Left hindlimb (tissue), 1 donor: ENCODE measurements around the gene RHBDL3.
"Not testable (repeated sequence)": the region's sequence is repeated elsewhere in the genome, so short reads cannot be mapped to it uniquely, and the experiment has no call there.

Source experiments
- DNase-seq: peaks from one replicate; pipeline ENCODE4 v3.0.0-alpha.2; 2018

The RHBDL3 gene

DNA sequence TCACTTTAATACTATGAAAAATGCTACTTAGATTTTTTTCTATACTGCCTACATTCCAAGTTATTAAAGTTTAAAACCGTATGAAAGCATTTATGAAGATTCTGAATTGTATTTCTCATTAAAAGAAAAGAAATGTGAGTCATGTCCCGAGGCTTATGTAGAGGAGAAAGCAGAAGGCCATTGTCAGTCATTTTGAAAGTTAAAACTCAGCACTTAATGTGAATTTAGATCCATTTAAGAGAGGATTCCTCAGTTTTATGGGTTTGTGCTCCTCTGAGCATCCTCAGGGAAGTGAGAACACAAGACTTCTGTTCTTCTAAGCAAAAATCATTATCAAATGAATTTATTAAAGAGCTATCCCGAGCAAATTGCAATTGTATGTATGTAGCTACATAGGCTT lies 64.5 kb downstream of the RHBDL3 start:
- no peak for DNase-seq

DNA sequence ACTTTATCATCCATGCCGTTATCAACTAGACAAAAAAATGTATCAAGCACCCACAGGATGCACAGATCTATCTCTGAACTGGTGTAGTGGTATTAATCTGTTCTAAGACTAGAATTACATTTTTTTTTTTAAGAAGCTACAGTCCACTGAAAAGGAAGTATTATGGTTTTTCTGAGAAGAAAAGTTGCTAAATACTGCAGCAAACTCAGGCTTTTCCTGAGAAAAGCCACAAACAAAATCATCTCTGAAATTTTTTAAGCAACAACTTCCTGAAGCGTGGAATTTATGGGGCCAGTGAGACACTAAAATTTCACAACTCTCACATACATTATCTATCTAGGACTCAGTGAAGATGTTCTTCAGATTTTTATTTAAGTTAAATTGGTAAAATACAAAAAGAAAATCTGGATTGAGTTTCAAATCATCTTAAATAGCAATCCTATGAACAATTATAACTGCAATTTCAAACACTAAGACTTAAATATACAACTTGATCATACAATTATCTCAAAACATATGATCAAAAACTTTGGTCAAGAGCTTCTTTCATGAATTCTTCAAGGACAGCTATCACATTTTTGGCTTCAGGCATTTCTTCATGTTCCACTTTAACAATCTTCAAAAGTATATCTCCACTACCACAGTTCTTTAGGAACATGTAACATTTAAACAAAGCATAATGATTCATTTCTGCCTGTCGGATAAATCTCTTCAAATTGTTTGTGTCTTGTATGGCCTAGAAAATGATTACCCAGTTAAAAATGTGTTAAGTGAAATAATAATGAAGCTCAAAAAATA lies 65.8 kb downstream of the RHBDL3 start:
- DNase-seq: no peak

DNA sequence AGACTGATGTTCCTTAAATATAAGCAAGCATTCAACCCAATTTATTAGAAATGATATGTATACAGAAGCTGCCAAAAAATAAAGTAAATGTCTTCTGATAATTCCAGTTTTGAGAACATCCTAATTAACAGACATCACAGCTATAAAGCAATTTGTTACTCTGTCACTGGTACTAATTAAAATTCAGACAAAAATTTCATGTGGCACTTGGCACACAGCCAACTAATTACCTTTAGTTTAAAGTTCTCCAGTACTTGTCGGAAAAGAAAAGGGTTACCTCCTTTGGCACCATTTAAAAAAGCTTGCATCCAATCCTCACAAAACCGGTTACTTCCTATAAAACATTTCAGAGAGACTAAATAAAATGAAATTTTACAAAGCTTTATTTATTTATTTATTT lies 67.6 kb downstream of the RHBDL3 start:
- no peak for DNase-seq

DNA sequence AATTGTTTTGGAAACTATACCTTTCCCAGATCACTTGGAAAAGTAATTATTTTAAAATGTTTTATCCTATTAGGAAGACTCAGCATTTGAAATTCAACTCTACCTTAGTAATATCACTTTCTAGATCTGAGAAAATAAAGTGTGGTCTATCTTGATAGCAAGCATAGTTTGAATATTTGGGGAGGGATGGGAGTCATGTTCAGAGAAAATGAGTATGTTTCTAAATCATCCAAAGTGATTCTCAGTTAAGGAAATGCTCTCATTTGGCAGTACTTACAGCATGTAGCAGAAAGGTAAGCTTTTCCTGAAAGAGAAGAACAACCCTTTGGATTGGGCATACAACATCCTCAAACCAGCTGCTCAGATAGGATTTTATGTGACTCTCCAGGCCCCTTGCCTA lies 69.4 kb downstream of the RHBDL3 start:
- no peak for DNase-seq

DNA sequence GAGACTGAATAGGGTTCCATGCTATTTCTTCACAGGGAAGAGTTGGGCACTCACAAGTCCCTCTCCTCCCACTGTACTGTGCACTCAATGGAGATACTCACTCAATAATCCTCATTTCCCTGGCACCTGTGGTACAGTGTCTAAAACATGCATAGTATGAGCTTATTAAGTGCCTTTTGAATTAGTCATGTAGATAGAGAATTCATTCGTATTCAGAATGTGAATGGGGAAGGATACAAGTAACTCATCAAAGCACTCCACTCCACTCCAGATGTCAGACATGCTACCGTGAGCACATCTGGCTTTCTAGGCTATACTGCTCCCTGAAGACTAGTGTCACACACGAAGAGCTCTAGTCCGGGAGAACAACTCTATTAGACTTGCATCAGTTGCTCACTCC lies 70.1 kb downstream of the RHBDL3 start:
- no peak for DNase-seq

DNA sequence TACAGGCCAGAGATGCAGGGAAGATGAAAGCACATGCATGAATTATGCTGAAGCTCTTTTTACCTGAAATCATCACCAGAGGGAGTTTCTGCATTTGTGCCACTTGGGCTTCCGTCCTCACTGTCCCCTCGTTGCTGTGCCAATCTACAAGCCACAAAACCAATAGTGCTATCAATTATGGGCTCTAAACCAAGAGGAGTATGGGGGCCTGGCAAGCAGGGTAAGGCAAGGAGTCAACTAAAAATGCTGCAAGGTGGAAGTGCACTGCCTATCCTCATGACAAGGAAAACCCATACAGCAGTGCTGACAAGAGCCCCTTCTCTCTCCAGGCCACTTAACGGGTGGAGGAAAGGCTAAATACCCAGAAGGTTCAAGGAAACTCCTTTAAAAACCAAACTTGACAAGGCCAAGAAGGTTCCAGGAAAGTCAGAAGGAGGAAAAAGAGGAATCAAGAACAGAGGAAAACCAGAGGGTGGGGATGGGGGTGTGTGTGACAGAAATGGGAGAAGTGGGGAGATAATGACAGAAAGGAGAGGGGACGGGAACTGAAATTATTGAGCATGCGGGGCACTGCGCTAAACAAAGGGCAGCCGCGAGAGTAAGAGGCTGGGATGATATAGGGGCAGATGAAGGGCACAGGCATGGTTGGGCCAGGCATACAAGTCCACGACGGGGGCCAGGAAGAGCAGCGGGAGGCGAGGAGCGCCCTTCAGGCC lies 75.7 kb downstream of the RHBDL3 start:
- no peak for DNase-seq

DNA sequence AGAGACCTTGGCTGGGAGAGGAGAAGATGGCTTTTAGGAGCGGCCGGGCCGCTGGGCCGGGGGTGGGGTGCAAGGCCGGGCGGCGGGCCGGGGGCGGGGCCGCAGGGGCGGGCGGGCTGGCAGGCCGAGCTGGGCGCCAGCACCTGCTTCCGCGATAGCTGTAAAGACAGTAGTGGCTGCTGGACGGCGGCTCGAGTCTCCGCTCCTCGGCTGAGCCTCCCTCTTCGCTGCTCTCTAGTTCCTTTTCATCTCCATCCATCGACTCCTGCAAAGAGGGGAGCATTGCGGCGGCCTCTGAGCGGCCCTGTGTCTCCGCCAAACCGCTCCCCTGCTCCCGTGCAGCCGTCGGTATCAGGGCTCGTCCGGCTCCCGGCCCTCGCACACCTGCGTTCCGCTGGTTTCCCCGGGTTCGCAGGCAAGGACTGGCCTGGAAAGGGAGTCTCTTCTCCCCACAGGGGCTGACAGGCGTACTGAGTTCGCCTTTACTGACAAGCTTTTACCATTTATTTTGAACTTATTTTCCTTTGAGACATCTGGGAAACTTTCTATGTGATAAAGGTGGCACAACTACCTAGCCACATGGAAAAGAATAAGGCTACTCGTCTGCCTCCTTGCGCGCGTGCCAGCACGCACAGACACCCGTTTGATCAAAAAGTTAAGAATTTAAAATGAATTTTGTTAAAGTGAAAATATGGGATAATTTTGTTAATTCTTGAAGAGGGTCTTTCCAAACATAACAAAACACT lies 76.4 kb downstream of the RHBDL3 start, which contains the start of gene C17orf75:
Gene C17orf75, minus strand, starts transcription at position 317 of the 746 bp plus-strand sequence. Its CDS starts 34 bp downstream, at position 283.
- DNase-seq: peak; percentile 87

DNA sequence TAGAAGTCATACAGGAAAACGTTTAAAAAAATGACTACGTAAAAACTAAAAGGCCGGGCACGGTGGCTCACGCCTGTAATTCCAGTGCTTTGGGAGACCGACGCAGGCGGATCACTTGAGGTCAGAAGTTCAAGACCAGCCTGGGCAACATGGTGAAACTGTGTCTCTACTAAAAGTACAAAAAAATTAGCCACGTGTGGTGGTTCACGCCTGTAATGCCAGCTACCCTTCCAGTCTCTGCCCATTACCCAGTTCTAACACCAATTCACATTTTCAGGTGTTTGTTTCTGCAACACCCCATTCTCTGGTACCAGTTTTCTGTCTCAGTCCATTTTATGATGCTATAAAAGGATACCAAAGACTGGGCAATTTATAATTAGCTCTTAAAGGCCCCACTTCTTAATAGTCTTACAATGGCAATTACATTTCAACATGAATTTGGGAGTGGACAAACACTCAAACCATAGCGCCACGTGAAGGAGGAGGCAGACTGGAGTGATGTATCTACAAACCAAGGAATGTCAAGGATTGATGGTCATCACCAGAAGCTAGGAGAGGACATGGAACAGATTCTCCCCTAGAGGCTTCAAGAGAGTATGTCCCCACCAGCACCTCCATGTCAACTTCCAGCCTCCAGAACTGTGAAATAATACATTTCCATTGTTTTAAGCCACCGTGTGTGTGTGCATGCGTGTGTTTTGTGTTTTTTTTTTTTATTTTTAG lies 77.1 kb downstream of the RHBDL3 start:
- no peak for DNase-seq

DNA sequence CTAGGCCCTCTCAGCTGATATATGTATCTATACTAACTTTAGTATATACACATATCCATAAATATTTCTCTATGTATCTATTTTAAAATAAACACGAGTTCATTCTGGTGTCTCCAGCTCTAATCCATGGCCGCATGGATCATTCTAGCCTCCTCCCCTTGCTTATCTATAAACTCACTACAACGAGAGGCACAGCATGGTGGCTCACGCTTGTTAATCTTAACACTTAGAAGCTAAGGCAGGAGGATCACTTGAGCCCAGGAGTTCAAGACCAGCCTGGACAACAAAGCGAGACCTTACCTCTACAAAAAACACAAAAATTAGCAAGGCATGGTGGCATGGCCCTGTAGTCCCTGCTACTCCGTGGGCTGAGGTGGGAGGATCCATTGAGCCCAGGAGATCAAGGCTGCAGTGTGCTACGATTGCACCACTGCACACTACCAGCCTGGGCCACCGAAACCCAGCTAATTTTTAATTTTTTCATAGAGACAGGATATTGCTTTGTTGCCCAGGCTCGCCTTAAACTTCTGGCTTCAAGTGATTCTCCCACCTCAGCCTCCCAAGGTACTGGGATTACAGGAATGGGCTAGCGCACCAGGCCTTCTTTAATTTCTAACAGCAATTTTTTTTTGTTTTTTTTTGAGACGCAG lies 80.4 kb downstream of the RHBDL3 start:
- DNase-seq: no peak

DNA sequence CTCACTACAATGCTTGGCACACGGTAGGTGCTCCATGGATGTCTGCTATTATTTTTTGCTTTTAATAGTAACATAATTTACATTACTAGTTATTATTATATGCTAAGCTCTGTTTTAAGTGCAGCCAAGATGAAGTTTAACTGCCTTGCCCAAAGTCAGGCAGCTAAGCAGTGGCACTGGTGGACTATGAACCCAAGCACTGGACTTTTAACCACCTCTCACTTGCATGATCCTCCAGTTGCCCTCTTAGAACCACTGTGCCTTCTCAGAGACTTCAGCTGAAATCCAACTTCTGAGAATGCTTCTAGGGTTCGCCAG lies 82.8 kb downstream of the RHBDL3 start:
- DNase-seq: no peak

DNA sequence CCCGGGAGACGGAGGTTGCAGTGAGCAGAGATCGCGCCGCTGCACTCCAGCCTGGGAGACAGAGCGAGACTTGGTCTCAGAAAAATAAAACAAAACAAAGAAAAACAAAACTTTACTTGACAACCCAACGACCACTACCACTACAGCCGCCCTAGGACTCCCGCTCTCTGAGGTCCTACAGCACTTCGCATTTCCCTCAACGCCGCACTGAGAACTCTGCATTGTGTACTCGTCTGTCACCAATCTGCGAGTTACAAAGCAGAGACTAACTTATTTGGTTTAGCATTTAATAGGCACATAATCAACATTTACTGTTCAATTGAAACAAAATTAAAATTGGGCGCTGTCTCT lies 83.8 kb downstream of the RHBDL3 start:
- no peak for DNase-seq

DNA sequence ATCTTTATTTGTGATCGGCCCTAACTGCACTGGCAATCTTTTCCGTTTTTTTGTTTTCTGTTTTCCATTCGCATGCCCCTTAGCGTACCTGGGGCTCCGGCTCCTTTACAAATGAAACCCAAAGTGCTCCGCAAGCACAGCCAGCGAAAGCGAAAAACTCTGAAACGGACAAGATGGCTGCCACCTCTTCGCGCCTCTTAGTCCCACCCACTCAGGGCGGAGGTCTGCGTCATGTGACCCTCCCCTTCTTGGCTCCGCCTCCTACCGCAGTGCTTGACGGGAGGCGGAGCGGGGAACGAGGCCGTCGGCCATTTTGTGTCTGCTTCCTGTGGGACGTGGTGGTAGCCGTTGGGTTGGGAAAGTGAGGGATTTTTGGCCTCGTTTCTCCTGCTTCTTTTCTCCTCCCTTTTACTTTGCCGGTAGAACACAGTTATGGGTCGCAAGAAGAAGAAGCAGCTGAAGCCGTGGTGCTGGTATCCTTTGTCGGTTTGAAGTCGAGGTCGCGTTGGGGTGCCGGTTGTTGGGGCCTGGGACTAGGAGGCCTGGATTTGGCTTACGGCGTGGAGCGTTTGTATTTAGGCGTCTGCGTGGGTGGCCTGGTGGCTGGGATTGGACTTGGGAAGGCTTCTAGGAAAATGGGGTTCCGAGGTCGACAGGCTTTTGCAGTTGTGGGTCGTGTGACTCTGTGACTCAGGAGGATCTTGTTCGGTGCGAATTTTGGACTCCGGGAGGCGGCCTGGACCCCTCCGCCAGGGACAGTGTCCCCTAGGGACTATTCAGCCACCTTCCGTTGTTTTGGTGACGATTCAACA lies 84.4 kb downstream of the RHBDL3 start, which contains the start of gene ZNF207:
Gene ZNF207, plus strand, starts transcription at position 304 of the 812 bp plus-strand sequence. Its CDS starts 129 bp downstream, at position 433.
- DNase-seq: peak; percentile 97

DNA sequence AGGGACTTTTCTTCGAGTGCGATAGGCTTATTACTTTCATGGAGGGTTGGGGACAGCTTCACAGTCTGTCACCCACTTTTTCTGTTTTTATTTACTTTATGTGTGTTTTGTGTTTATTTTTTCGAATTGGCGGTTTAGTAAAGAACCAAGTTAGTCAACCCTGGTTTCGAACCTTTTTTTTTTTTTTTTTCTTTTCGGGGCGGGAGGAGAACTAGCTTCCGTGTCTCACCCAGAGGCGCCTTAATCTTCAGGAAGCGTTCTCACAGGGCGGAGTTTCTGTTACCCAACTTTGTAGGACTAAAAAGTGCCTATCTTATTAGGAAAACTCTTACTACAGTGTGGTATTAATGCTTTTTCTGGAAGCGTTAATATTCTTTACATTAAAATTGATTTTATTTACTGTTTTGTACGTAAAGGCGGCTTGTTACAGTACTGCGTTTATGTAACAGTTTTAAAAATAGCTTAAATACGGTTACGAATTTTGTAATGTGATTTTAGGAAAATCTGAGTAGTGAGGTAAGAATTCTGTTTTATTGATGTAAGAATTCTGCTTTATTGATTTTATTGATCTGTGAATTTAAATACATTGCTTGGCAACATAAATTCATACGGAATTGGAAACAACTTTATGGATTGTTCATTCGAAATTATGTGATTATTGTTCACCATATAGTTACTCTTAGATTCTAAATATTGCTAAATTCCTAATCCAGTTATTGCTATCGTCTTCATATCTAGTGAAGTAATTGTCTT lies 85.2 kb downstream of the RHBDL3 start:
- no peak for DNase-seq

DNA sequence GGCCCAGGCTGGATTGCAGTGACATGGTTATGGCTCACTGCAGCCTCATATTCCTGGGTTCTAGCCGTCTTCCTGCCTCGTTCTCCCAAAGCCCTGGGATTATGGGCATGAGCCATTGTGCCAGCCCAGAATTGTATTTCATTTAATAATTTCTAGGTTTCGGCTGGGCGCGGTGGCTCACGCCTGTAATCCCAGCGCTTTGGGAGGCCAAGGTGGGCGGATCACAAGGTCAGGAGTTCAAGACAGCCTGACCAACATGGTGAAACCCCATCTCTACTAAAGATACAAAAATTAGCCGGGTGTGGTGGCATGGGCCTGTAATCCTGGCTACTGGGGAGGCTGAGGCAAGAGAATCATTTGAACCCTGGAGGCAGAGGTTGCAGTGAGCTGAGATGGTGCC lies 87.1 kb downstream of the RHBDL3 start:
- DNase-seq: not testable (repeated sequence)

DNA sequence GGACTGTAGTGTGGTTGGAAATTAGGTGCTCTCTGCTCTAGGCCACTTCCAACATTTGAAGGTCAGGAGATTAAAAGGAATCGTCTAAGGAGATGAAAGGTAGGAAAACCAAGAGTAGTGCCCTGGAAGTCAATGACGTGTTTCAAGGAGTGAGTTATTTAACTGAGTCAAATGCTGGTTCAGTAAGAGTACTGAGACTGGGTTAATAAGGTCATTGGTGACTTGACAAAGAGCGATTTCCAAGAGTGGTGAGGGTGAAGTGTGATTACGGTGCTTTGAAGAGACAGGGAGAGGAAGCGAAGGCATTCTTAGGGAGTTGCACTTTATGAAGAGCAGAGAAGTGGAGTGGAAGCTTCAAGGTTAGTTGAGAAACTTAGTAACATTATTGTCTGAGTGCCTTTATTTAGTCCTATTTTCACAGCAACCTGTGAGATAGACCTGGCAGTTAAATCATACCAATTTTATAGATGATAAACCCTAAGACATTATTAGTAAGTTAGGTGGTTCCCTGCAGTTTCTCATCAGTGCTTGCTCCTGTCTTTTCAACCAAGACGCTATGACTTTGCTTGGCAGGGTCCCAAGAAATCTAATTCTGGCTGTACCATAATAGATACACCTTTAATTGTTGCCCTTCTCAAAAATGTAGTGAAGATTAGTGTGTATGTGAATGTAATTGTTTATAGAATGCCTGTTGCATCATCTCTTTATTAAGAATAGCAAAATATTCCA lies 90.2 kb downstream of the RHBDL3 start:
- no peak for DNase-seq

DNA sequence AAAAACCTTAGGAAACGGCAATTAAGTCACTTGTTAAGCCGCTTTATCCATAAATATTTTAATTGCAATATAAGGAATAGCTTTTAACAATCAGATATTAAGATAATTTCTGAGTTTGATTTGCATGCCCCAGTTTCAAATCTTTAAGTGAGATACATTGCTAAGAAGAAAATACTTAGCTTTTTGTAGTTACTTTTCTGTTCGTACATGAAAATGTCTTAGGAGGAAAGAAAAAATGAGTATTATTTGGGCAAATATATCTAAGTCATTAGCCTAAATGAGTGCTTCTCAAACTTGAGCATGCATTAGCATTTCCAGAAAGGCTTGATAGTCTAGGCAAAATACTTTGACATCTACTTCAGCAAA lies 90.7 kb downstream of the RHBDL3 start:
- no peak for DNase-seq

DNA sequence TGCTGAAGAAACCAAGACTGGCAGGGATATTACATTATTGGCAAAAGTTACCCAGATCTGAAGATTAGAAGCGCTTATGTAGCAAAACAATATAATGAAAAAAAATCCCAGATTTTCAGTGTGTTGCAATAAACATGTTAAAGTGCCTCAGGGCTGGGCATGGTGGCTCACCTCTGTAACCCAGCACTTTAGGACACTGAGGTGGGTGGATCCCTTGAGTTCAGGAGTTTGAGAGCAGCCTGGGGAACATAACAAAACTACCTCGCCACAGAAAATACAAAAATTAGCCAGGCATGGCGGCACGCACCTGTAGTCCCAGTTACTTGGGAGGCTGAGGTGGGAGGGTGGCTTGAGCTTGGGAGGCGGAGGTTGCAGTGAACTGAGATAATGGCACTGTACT lies 91.1 kb downstream of the RHBDL3 start:
- no peak for DNase-seq

DNA sequence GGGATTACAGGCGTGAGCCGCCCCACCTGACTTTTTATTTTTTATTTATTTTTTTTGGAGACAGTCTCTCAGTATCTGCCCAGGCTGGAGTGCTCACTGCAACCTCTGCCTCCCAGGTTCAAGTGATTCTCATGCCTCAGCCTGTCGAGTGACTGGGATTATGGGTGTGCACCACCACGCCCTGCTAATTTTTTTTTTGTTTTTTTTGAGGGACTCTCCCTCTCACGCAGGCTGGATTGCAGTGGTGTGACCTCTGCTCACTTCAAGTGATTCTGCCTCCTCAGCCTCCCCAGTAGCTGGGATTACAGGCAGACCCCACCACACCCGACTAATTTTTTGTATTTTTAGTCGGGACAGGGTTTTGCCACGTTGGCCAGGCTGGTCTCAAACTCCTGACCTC lies 92.0 kb downstream of the RHBDL3 start:
- DNase-seq: no peak

DNA sequence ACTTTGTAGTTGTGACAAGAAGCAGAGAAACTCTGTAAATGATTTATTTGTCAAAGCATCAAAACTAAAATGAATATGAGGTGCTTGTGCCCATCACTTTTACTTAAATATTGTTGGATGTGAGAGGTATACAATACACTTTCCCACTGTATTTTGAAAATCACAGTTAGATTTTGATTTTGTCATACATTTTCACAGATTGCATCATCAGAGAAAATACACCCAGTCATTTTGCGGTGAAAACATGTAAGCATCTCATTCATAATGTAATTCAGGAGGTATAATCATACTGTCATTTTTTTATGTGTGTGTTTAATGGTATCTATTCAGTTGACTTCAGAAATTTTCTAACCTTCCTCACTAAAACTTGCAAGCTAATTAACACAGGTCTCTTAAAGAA lies 95.6 kb downstream of the RHBDL3 start:
- no peak for DNase-seq

DNA sequence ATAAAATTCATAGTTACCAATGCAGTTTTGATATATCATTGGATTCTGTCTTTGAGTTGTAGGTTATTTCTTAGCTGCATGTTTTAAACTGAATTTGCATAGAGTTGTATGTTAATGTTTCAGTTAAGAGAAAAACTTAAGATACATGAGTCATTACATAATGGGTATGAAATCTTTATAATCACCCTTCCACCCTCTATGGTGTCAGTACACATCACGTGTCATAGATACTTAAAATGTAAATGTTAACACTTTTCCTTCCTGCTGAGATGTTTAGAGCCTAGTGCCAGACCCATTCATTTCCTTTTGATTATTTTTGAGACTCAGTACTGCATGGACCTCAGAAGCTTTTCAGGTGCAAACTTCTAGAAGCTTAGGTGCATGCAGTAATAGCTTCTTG lies 104.8 kb downstream of the RHBDL3 start:
- DNase-seq: no peak
